Endothelial cell (in vitro differentiated cells): ENCODE results near the gene TMEM45A. TPM values are rescaled to one million over a fixed set of nuclear protein-coding genes. Genes with fewer than 3 reads are reported as not detected.
"Not testable (repeated sequence)": the region's sequence is repeated elsewhere in the genome, so short reads cannot be mapped to it uniquely, and the experiment has no call there.

ENCODE experiments used
- DNase-seq: peaks from one replicate; pipeline ENCODE4 v3.0.0; 2021; ENCODE audit warnings: low spot score
- H3K27ac Mint-ChIP-seq: one replicate; pipeline ENCODE4 v1.8.0; 2021; ENCODE audit warnings: mixed read lengths, inconsistent platforms; ENCODE audit not compliant: unreplicated experiment
- H3K27me3 Mint-ChIP-seq: one replicate; pipeline ENCODE4 v1.8.0; 2021; ENCODE audit warnings: mild to moderate bottlenecking, moderate library complexity, mixed read lengths, inconsistent platforms; ENCODE audit not compliant: unreplicated experiment
- H3K36me3 Mint-ChIP-seq: one replicate; pipeline ENCODE4 v1.8.0; 2021; ENCODE audit warnings: mild to moderate bottlenecking, low read depth, mixed read lengths, inconsistent platforms; ENCODE audit not compliant: unreplicated experiment
- H3K4me1 Mint-ChIP-seq: one replicate; pipeline ENCODE4 v1.8.0; 2021; ENCODE audit warnings: mild to moderate bottlenecking, mixed read lengths, inconsistent platforms; ENCODE audit not compliant: unreplicated experiment
- H3K4me3 Mint-ChIP-seq: one replicate; pipeline ENCODE4 v1.8.0; 2021; ENCODE audit warnings: mild to moderate bottlenecking, mixed read lengths, inconsistent platforms; ENCODE audit not compliant: unreplicated experiment
- H3K9me3 Mint-ChIP-seq: one replicate; pipeline ENCODE4 v1.8.0; 2021; ENCODE audit warnings: mixed read lengths, inconsistent platforms; ENCODE audit not compliant: unreplicated experiment
- total RNA-seq: library from RNA; stranded (reverse); fragmentation: NEBNext Ultra II Directional; extraction: Animal tissue kit (Norgen Biotek cat#: 25700); gene quantifications from one replicate; pipeline ENCODE4 v1.2.1, GENCODE V29; 2021; ENCODE audit not compliant: unreplicated experiment
- TF ChIP-seq, protein P1 (sequence below): fragments of 200-600 bp; sonication (generic); IDR thresholded peaks from one replicate; pipeline ENCODE4 v1.5.0; 2021; ENCODE audit warnings: antibody characterized with exemption; ENCODE audit not compliant: unreplicated experiment

TMEM45A gene
- total RNA-seq, 1 donor from 2014 or later = 7.6 TPM

DNA sequence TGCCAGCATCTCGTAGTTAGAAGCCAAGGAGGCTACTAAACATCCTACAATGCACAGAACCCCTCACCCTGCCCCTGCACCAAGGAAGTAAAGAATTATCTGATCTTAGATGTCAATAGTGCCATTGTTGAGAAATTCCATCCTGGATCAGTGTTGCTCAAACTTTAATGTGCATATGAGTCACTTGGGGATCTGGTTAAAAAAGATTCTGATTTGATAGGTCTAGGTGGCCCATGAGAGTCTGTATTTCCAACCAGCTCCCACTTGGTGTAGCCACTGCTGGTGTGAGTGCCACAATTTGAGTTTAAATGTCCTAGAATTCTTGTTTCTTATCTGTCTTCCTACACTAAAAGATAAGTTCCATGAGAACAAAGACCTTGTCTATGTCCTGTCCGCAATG is 43.7 kb downstream of the TMEM45A start:
- no peak for DNase-seq
- no peak overlapping the region for H3K4me3 Mint-ChIP-seq
- no peaks in the 10 kb centered on the region for H3K9me3 Mint-ChIP-seq
- H3K27me3 Mint-ChIP-seq = peaks cover 2% of the 10 kb centered on the region
- no peaks in the 10 kb centered on the region for H3K4me1 Mint-ChIP-seq
- TF ChIP-seq, protein P1, sequence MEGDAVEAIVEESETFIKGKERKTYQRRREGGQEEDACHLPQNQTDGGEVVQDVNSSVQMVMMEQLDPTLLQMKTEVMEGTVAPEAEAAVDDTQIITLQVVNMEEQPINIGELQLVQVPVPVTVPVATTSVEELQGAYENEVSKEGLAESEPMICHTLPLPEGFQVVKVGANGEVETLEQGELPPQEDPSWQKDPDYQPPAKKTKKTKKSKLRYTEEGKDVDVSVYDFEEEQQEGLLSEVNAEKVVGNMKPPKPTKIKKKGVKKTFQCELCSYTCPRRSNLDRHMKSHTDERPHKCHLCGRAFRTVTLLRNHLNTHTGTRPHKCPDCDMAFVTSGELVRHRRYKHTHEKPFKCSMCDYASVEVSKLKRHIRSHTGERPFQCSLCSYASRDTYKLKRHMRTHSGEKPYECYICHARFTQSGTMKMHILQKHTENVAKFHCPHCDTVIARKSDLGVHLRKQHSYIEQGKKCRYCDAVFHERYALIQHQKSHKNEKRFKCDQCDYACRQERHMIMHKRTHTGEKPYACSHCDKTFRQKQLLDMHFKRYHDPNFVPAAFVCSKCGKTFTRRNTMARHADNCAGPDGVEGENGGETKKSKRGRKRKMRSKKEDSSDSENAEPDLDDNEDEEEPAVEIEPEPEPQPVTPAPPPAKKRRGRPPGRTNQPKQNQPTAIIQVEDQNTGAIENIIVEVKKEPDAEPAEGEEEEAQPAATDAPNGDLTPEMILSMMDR = no peak
- no peak overlapping the region for H3K27ac Mint-ChIP-seq
- no peaks in the 10 kb centered on the region for H3K36me3 Mint-ChIP-seq

DNA sequence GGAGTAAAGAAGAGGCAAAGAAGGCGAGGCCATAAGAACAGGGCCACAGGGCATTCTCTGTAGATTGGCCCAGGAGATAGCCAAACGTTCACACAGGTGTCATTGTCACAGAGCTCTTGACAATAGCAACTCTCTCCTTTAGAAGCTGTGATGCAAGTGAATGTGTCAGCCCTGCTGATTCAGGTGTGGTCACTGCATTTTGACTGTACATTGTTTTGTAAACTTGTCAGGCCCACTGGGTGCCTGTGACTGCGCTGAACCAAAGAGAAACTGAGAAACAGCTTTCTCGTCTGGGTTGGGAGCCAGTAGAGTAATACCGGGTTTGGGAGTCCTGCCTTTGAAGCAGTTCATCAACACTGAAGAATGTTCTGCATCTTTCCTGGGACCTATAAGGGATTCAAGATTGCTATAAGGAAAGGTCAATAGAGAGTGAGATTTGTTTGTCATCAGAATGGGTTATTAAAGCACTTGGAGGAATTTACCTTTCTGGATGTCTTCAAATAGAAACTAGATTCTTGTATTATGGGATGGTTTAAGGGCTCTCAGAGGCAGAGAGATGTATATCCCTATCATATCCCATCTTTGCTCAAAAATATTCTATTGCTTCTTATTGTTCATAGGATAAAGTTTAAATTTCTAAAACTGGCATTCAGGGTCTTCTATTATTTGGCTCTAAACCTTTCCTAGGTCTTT is 45.4 kb downstream of the TMEM45A start:
- Mint-ChIP-seq H3K27me3 (peaks cover 2% of the 10 kb centered on the region), H3K36me3 (no peaks in the 10 kb centered on the region), H3K9me3 (no peaks in the 10 kb centered on the region), H3K4me1 (no peaks in the 10 kb centered on the region), H3K4me3 (no peak overlapping the region), H3K27ac (no peak overlapping the region)
- TF ChIP-seq, protein P1 = no peak
- DNase-seq = no peak

DNA sequence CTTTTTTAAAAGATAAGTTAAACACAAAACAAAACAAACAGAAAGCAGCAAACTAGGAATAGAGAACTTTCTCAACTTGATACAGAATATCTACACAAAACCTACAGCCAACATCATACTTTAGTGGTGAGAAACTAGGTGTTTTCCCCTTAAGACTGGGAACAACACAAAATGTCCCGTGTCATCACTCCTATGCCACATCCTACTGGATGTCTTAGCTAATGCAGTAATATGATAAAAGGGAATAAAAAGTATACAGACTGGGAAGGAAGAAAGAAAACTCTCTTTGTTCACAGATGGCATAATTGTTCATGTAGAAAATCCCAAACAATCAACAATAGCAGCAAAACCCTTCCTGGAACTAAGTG is 45.9 kb downstream of the TMEM45A start:
- no peaks in the 10 kb centered on the region for H3K9me3 Mint-ChIP-seq
- no peaks in the 10 kb centered on the region for H3K4me1 Mint-ChIP-seq

DNA sequence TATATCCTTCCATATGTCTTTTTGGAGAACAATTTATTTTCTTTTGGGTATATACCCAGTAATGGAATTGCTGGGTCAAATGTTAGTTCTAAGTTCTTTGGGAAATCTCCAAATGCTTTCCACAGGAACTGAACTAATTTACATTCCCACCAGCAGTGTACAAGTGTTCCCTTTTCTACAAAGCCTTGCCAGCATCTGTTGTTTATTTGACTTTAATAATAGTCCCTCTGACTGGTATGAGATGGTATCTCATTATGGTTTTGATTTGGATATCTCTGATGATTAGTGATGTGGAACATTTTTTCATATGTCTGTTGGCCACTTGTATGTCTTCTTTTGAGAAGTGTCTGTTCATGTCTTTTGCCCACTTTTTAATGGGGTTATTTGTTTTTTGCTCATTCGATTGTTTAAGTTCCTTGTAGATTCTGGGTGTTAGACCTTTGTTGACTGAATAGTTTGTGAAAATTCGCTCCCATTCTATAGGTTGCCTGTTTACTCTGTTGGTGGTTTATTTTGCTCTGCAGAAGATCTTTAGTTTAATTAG is 48.4 kb downstream of the TMEM45A start:
- Mint-ChIP-seq H3K9me3 (no peaks in the 10 kb centered on the region), H3K4me3 (no peak overlapping the region), H3K27ac (no peak overlapping the region), H3K27me3 (peaks cover 2% of the 10 kb centered on the region), H3K4me1 (no peaks in the 10 kb centered on the region), H3K36me3 (no peaks in the 10 kb centered on the region)
- no peak for DNase-seq
- TF ChIP-seq, protein P1 = no peak

More for the DNA sequence above, 45.9 kb downstream of the TMEM45A start:
- Mint-ChIP-seq H3K27me3 (peaks cover 2% of the 10 kb centered on the region), H3K4me3 (no peak overlapping the region), H3K27ac (no peak overlapping the region), H3K36me3 (no peaks in the 10 kb centered on the region)
- DNase-seq = no peak
- TF ChIP-seq, protein P1 = no peak

DNA sequence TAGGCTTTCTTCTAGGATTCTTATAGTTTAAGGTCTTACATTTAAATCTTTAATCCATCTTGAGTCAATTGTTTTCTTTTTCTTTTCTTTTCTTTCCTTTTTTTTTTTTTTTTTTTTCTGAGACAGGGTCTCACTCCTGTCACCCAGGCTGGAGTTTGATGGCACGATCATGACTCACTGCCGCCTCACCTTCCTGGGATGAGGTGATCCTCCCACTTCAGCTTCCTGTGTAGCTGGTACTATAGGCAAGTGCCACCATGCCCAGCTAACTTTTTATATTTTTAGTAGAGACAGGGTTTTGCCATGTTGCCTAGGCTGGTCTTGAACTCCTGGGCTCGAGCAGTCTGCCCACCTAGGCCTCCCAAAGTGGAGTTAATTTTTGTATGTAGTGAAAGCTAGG is 49.0 kb downstream of the TMEM45A start:
- H3K27me3 Mint-ChIP-seq, H3K9me3 Mint-ChIP-seq, H3K4me3 Mint-ChIP-seq, H3K4me1 Mint-ChIP-seq, DNase-seq, H3K27ac Mint-ChIP-seq, H3K36me3 Mint-ChIP-seq: not testable (repeated sequence)
